Measurements from ENCODE around the gene SPATA19. TPM values are rescaled to one million over a fixed set of nuclear protein-coding genes. Genes with fewer than 3 reads are reported as not detected.

SPATA19 gene
- total RNA-seq, 2 experiments from 2014 or later: not detected

DNA sequence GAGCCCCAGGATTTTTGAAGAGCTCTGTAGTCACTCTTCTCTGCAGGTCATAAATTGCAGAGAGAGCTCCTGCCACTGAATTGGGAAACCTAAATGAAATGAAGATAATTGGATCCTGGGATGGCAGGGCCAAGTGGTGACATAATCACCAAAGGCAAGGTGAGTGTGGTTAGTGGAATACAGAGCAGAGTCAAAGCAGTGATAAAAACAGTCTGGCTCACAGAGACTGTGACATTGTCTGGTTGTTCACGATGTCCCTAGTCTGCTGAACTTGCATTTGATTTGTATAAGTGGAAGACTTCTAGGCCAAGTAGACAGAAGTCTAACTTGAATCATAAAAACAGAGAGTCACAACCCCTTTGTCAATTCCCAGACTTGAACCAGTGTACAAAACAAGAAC lies 26.8 kb upstream of the SPATA19 start:
- H3K4me1 ChIP-seq (ENCODE audit: insufficient read depth, low read length, poor library complexity, severe bottlenecking): no peaks in the 10 kb centered on the region
- ChIA-PET POLR2A (no interaction called here), CTCF (ENCODE audit: unreplicated experiment) (interaction anchor here (1.0 kb wide), 1 partner anchor 25 kb away, joined by 3 read pairs; no protein-coding TSS in a partner anchor)
- H2AFZ ChIP-seq (ENCODE audit: low read length): no peak overlapping the region
- intact Hi-C loops (cut with micrococcal nuclease; ENCODE audit: unreplicated experiment): no loop called here
- no peaks in the 10 kb centered on the region for H3K79me2 ChIP-seq (ENCODE audit: insufficient read depth, low read depth, low read length)
- TF ChIP-seq EZH2phosphoT487 (IDR thresholded peaks at IDR 0.05; ENCODE audit: borderline replicate concordance, low read depth, low read length): no peak
- TF ChIP-seq CTCF (conservative IDR thresholded peaks at IDR 0.05; ENCODE audit: low read length): no peak
- H4K20me1 ChIP-seq (ENCODE audit: insufficient read depth, low read length): no peaks in the 10 kb centered on the region
- DNase-seq (ENCODE audit: low spot score): no peak
- no peaks in the 10 kb centered on the region for H3K9me3 ChIP-seq (ENCODE audit: low read length)
- H3K4me3 ChIP-seq (ENCODE audit: low read depth, low read length, poor library complexity, severe bottlenecking): no peak overlapping the region
- no peaks in the 10 kb centered on the region for H3K9me2 ChIP-seq (ENCODE audit: insufficient read depth, low read length)
- H3K4me2 ChIP-seq (ENCODE audit: low read length): no peak overlapping the region
- no TSS peak for BruUV-seq (replicated peaks)
- H3K36me3 ChIP-seq (ENCODE audit: insufficient read depth, low read length): no peaks in the 10 kb centered on the region
- no peak overlapping the region for H3K27ac ChIP-seq (ENCODE audit: low read depth, low read length, poor library complexity, severe bottlenecking)

- Histone ChIP-seq H3K27ac (ENCODE audit: low read depth, low read length, poor library complexity, severe bottlenecking) (no peak overlapping the region), H3K4me1 (ENCODE audit: insufficient read depth, low read length, poor library complexity, severe bottlenecking) (no peaks in the 10 kb centered on the region), H3K79me2 (ENCODE audit: insufficient read depth, low read depth, low read length) (no peaks in the 10 kb centered on the region), H2AFZ (ENCODE audit: low read length) (no peak overlapping the region), H3K4me3 (ENCODE audit: low read depth, low read length, poor library complexity, severe bottlenecking) (no peak overlapping the region), H3K9me2 (ENCODE audit: insufficient read depth, low read length) (no peaks in the 10 kb centered on the region), H3K36me3 (ENCODE audit: insufficient read depth, low read length) (no peaks in the 10 kb centered on the region), H4K20me1 (ENCODE audit: insufficient read depth, low read length) (no peaks in the 10 kb centered on the region), H3K9me3 (ENCODE audit: low read length) (no peaks in the 10 kb centered on the region), H3K4me2 (ENCODE audit: low read length) (no peak overlapping the region)
- ChIA-PET POLR2A (no interaction called here), CTCF (ENCODE audit: unreplicated experiment) (no interaction called here)
- BruUV-seq (replicated peaks): no TSS peak
- intact Hi-C loops (cut with micrococcal nuclease; ENCODE audit: unreplicated experiment): no loop called here
- TF ChIP-seq EZH2phosphoT487 (IDR thresholded peaks at IDR 0.05; ENCODE audit: borderline replicate concordance, low read depth, low read length) (no peak), CTCF (conservative IDR thresholded peaks at IDR 0.05; ENCODE audit: low read length) (no peak)
- no peak for DNase-seq (ENCODE audit: low spot score)
Measured at GRCh38 chr11:133867456-133867855, 22.1 kb upstream of the SPATA19 start.

DNA sequence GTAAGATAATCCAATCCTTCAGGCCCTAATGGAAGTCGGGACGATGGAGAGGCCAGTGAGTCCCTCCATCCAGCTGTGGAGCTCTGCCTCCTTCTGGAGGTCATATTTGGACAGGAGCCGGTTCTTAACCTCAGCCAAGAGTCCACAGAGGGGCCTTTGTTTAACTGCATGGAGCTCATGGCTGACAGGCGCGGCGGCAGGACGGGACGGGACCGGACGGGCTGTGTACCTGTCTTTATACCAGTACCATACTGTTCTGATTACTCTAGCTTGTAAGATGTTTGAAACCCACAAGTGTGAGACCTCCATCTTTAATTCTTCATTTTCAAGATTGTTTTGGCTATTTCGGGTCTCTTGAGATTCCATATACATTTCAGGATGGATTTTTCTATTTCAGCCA lies 20.2 kb upstream of the SPATA19 start:
- CTCF ChIA-PET (ENCODE audit: unreplicated experiment): no interaction called here
- Histone ChIP-seq H3K4me2 (ENCODE audit: low read length) (no peak overlapping the region), H3K4me1 (ENCODE audit: insufficient read depth, low read length, poor library complexity, severe bottlenecking) (no peaks in the 10 kb centered on the region), H4K20me1 (ENCODE audit: insufficient read depth, low read length) (no peaks in the 10 kb centered on the region), H3K9me2 (ENCODE audit: insufficient read depth, low read length) (no peaks in the 10 kb centered on the region), H3K4me3 (ENCODE audit: low read depth, low read length, poor library complexity, severe bottlenecking) (no peak overlapping the region), H3K9me3 (ENCODE audit: low read length) (no peaks in the 10 kb centered on the region), H2AFZ (ENCODE audit: low read length) (no peak overlapping the region), H3K79me2 (ENCODE audit: insufficient read depth, low read depth, low read length) (no peaks in the 10 kb centered on the region), H3K36me3 (ENCODE audit: insufficient read depth, low read length) (no peaks in the 10 kb centered on the region), H3K27ac (ENCODE audit: low read depth, low read length, poor library complexity, severe bottlenecking) (no peak overlapping the region)
- TF ChIP-seq EZH2phosphoT487 (IDR thresholded peaks at IDR 0.05; ENCODE audit: borderline replicate concordance, low read depth, low read length): no peak
- TF ChIP-seq CTCF (conservative IDR thresholded peaks at IDR 0.05; ENCODE audit: low read length): no peak
- POLR2A ChIA-PET: no interaction called here
- intact Hi-C loops (cut with micrococcal nuclease; ENCODE audit: unreplicated experiment): no loop called here
- BruUV-seq (replicated peaks): no TSS peak
- no peak for DNase-seq (ENCODE audit: low spot score)
